ENCODE measurements around the gene NLGN3. TPM values are rescaled to one million over a fixed set of nuclear protein-coding genes. Genes with fewer than 3 reads are reported as not detected.
"Not testable (repeated sequence)": the region's sequence is repeated elsewhere in the genome, so short reads cannot be mapped to it uniquely, and the experiment has no call there.

The NLGN3 gene
- total RNA-seq, 4 donors from 2014 or later = 0.52 to 0.97 (median 0.60) TPM

GRCh38 chrX:71171110-71171801 is 26.6 kb downstream of the NLGN3 start:
- Histone ChIP-seq H3K4me3 (no peak overlapping the region), H3K36me3 (no peaks in the 10 kb centered on the region), H3K27ac (no peak overlapping the region), H3K4me1 (no peaks in the 10 kb centered on the region), H3K9me3 (no peaks in the 10 kb centered on the region), H3K27me3 (no peaks in the 10 kb centered on the region)
- TF ChIP-seq CTCF (IDR thresholded peaks at IDR 0.05) = no peak
- TF ChIP-seq POLR2A (IDR thresholded peaks at IDR 0.05) = no peak
- no peak for TF ChIP-seq POLR2AphosphoS5 (IDR thresholded peaks at IDR 0.05)
- TF ChIP-seq EP300 (IDR thresholded peaks at IDR 0.05) = no peak
- no peak for DNase-seq (ENCODE audit: low spot score in 2 of 2)
- 61% methylated on average over 12 of the region's 12 CpGs for WGBS

GRCh38 chrX:71173440-71173839 is 28.8 kb downstream of the NLGN3 start:
- no peaks in the 10 kb centered on the region for H3K36me3 ChIP-seq
- no peak for TF ChIP-seq POLR2A (IDR thresholded peaks at IDR 0.05)
- no peak for TF ChIP-seq CTCF (IDR thresholded peaks at IDR 0.05)
- TF ChIP-seq POLR2AphosphoS5 (IDR thresholded peaks at IDR 0.05) = no peak
- no peak for TF ChIP-seq EP300 (IDR thresholded peaks at IDR 0.05)
- no peak overlapping the region for H3K4me3 ChIP-seq
- no peak overlapping the region for H3K27ac ChIP-seq
- no peaks in the 10 kb centered on the region for H3K9me3 ChIP-seq
- 67% methylated on average over 2 of the region's 2 CpGs for WGBS
- H3K27me3 ChIP-seq = no peaks in the 10 kb centered on the region
- no peak for DNase-seq (ENCODE audit: low spot score in 2 of 2)
- no peaks in the 10 kb centered on the region for H3K4me1 ChIP-seq

- Histone ChIP-seq H3K27ac (no peak overlapping the region), H3K36me3 (no peaks in the 10 kb centered on the region), H3K27me3 (no peaks in the 10 kb centered on the region), H3K9me3 (no peaks in the 10 kb centered on the region), H3K4me1 (no peaks in the 10 kb centered on the region), H3K4me3 (no peak overlapping the region)
- WGBS = 83% methylated on average over 1 of the region's 1 CpG
- no peak for TF ChIP-seq POLR2AphosphoS5 (IDR thresholded peaks at IDR 0.05)
- no peak for DNase-seq (ENCODE audit: low spot score in 2 of 2)
Observed at GRCh38 chrX:71174795-71175194, 30.2 kb downstream of the NLGN3 start.

GRCh38 chrX:71175531-71175930 is 30.9 kb downstream of the NLGN3 start:
- H3K27ac ChIP-seq = no peak overlapping the region
- H3K36me3 ChIP-seq = no peaks in the 10 kb centered on the region
- DNase-seq (ENCODE audit: low spot score in 2 of 2) = no peak
- no peaks in the 10 kb centered on the region for H3K9me3 ChIP-seq
- WGBS = 79% methylated on average over 5 of the region's 5 CpGs
- H3K4me1 ChIP-seq = no peaks in the 10 kb centered on the region
- TF ChIP-seq POLR2A (IDR thresholded peaks at IDR 0.05) (no peak), POLR2AphosphoS5 (IDR thresholded peaks at IDR 0.05) (no peak), EP300 (IDR thresholded peaks at IDR 0.05) (no peak), CTCF (IDR thresholded peaks at IDR 0.05) (no peak)
- no peak overlapping the region for H3K4me3 ChIP-seq
- H3K27me3 ChIP-seq = no peaks in the 10 kb centered on the region

GRCh38 chrX:71177327-71177726 is 32.7 kb downstream of the NLGN3 start:
- H3K9me3 ChIP-seq = no peaks in the 10 kb centered on the region
- no peak overlapping the region for H3K4me3 ChIP-seq
- DNase-seq (ENCODE audit: low spot score in 2 of 2) = no peak
- 41% methylated on average over 3 of the region's 3 CpGs for WGBS
- H3K27ac ChIP-seq = no peak overlapping the region
- no peak for TF ChIP-seq POLR2AphosphoS5 (IDR thresholded peaks at IDR 0.05)
- TF ChIP-seq EP300 (IDR thresholded peaks at IDR 0.05) = no peak
- no peak for TF ChIP-seq CTCF (IDR thresholded peaks at IDR 0.05)
- TF ChIP-seq POLR2A (IDR thresholded peaks at IDR 0.05) = no peak
- no peaks in the 10 kb centered on the region for H3K36me3 ChIP-seq
- peaks cover 2% of the 10 kb centered on the region for H3K4me1 ChIP-seq
- H3K27me3 ChIP-seq = no peaks in the 10 kb centered on the region

- DNase-seq (ENCODE audit: low spot score in 2 of 2) = no peak
- no peak overlapping the region for H3K4me3 ChIP-seq
Observed at GRCh38 chrX:71178908-71179307, 34.3 kb downstream of the NLGN3 start.

GRCh38 chrX:71180579-71181265 is 36.1 kb downstream of the NLGN3 start:
- H3K27me3 ChIP-seq; H3K4me1 ChIP-seq; H3K9me3 ChIP-seq; H3K27ac ChIP-seq; H3K36me3 ChIP-seq; H3K4me3 ChIP-seq; DNase-seq (ENCODE audit: low spot score in 2 of 2): not testable (repeated sequence)
- WGBS = 88% methylated on average over 9 of the region's 9 CpGs

More at GRCh38 chrX:71178908-71179307, 34.3 kb downstream of the NLGN3 start:
- no peak overlapping the region for H3K27ac ChIP-seq
- peaks cover 8% of the 10 kb centered on the region for H3K4me1 ChIP-seq
- H3K27me3 ChIP-seq = no peaks in the 10 kb centered on the region
- no peaks in the 10 kb centered on the region for H3K9me3 ChIP-seq
- WGBS = 7% methylated on average over 4 of the region's 4 CpGs
- TF ChIP-seq POLR2A (IDR thresholded peaks at IDR 0.05) (no peak), CTCF (IDR thresholded peaks at IDR 0.05) (peak; percentile 36 to 37)
- H3K36me3 ChIP-seq = no peaks in the 10 kb centered on the region
